T-cell (primary cell): ENCODE measurements around the gene PSME4. TPM values are rescaled to one million over a fixed set of nuclear protein-coding genes. Genes with fewer than 3 reads are reported as not detected.

ENCODE experiments used
- ATAC-seq, 4 experiments: fragments of 200-7000 bp in 3 of 4; fragments of 150-1000 bp in 1 of 4; cut with Tn5 transposase; replicated peaks in 1 of 4; 1 replicate in 3 of 4; 2 replicates in 1 of 4; pipeline ENCODE4 v1.10.0; 2021; ENCODE audit warnings: moderate library complexity in 3 of 4, mild to moderate bottlenecking in 2 of 4, moderate number of reproducible peaks in 1 of 4
- CTCF ChIA-PET, 2 donors: fragments of 300-600 bp; sonication (Branson Sonifier 250); formaldehyde crosslinking; loops; one replicate each; lab custom pipeline; 2022; ENCODE audit warnings: antibody characterized with exemption in 2 of 2; lab: Charles Lee
- POLR2A ChIA-PET, 2 donors: fragments of 300-600 bp; sonication (Branson Sonifier 250); formaldehyde crosslinking; loops; one replicate each; lab custom pipeline; 2022; ENCODE audit warnings: antibody characterized with exemption in 2 of 2; lab: Charles Lee
- DNase-seq, 35 experiments: peaks; one replicate each; pipeline versions ENCODE4 v3.0.0 to v3.0.0-alpha.2; 2013 to 2023
- H3K27ac ChIP-seq: one replicate; pipeline ENCODE4 v1.5.1; 2013; ENCODE audit warnings: low read length
- H3K27me3 ChIP-seq, 2 experiments: replicated peaks in 1 of 2; 1 replicate in 1 of 2; 2 replicates in 1 of 2; pipeline versions ENCODE4 v1.6.1 to v1.7.0; 2013; ENCODE audit warnings: low read length in 1 of 2, mixed read lengths in 1 of 2; ENCODE audit not compliant: control insufficient read depth in 2 of 2, insufficient read depth in 2 of 2; ENCODE audit errors: extremely low read depth in 1 of 2
- H3K36me3 ChIP-seq, 2 donors: 1 replicate in 1 of 2; 2 replicates in 1 of 2; pipeline versions ENCODE4 v1.6.1 to v1.7.0; 2013; ENCODE audit warnings: low read length in 1 of 2; ENCODE audit not compliant: control insufficient read depth in 2 of 2, insufficient read depth in 1 of 2; ENCODE audit errors: extremely low read depth in 1 of 2
- H3K4me1 ChIP-seq, 2 experiments: 1 replicate in 1 of 2; 2 replicates in 1 of 2; pipeline versions ENCODE4 v1.6.1 to v1.7.0; 2013; ENCODE audit warnings: low read length in 2 of 2, mixed read lengths in 1 of 2; ENCODE audit not compliant: insufficient read depth in 2 of 2, control insufficient read depth in 1 of 2; ENCODE audit errors: extremely low read depth in 1 of 2
- H3K4me3 ChIP-seq, 2 donors: 1 replicate in 1 of 2; 2 replicates in 1 of 2; pipeline versions ENCODE4 v1.5.1 to v1.7.0; 2013; ENCODE audit warnings: mild to moderate bottlenecking in 2 of 2, low read length in 1 of 2, moderate library complexity in 1 of 2; ENCODE audit not compliant: control insufficient read depth in 1 of 2; ENCODE audit errors: extremely low read depth in 1 of 2
- H3K9me3 ChIP-seq: 2 replicates; pipeline ENCODE4 v1.7.0; 2013
- H3K27ac Mint-ChIP-seq, 2 donors: one replicate each; pipeline ENCODE4 v1.8.0; 2020 to 2021; ENCODE audit warnings: mild to moderate bottlenecking in 2 of 2, mixed read lengths in 2 of 2
- H3K27me3 Mint-ChIP-seq, 2 donors: one replicate each; pipeline ENCODE4 v1.8.0; 2021 to 2022; ENCODE audit warnings: mixed read lengths in 2 of 2
- H3K36me3 Mint-ChIP-seq: one replicate; pipeline ENCODE4 v1.8.0; 2021; ENCODE audit warnings: mixed read lengths
- H3K4me1 Mint-ChIP-seq, 3 donors: one replicate each; pipeline ENCODE4 v1.8.0; 2020 to 2022; ENCODE audit warnings: mixed read lengths in 3 of 3, mild to moderate bottlenecking in 1 of 3
- H3K4me3 Mint-ChIP-seq, 3 donors: one replicate each; pipeline ENCODE4 v1.8.0; 2020 to 2022; ENCODE audit warnings: mild to moderate bottlenecking in 3 of 3, mixed read lengths in 3 of 3, moderate library complexity in 3 of 3
- H3K9me3 Mint-ChIP-seq, 3 donors: one replicate each; pipeline ENCODE4 v1.8.0; 2020 to 2022; ENCODE audit warnings: mixed read lengths in 3 of 3
- WGBS: methylation state at CpG from one replicate; pipeline ENCODE4 v1.1.5; 2013; ENCODE audit warnings: missing lambda C conversion rate; ENCODE audit not compliant: insufficient coverage; 5-methylcytosine and 5-hydroxymethylcytosine counted together
- total RNA-seq, 35 experiments: library from RNA in 6 of 35; stranded (reverse) in 6 of 35; fragments of 120-200 nt in 1 of 35; gene quantifications; one replicate each; pipeline versions ENCODE4 v1.2.1 to v1.2.4 and lab custom pipeline; 2013 to 2026

PSME4 gene
- total RNA-seq, 5 donors from 2014 or later (not counting 1 experiment from before 2014, with no cell fraction given), result 39.8 to 87.4 (median 44.6) TPM

- peaks cover 14 to 17% (median 16%) of the 10 kb centered on the region in 3 donors for H3K4me1 Mint-ChIP-seq
- ATAC-seq (no peak), DNase-seq (no peak)
- no peaks in the 10 kb centered on the region for H3K27me3 Mint-ChIP-seq
- H3K36me3 ChIP-seq, result peaks cover 4 to 42% of the 10 kb centered on the region in 2 donors
- no CpG with 5 or more reads among the region's 4 CpGs for WGBS
- peaks cover 48% of the 10 kb centered on the region for H3K36me3 Mint-ChIP-seq
- H3K4me3 Mint-ChIP-seq, result no peak overlapping the region
- no peaks in the 10 kb centered on the region for H3K9me3 ChIP-seq
- H3K9me3 Mint-ChIP-seq, result no peaks in the 10 kb centered on the region
- H3K27ac ChIP-seq, result no peak overlapping the region
- ChIA-PET CTCF (interaction anchor here in 1 of 2 donors (0.6 kb wide), 1 partner anchor 247 kb away, joined by 3 read pairs; no protein-coding TSS in a partner anchor), POLR2A (interaction anchor here (0.6 to 0.7 kb wide), 2 partner anchors 9 to 183 kb away, joined by 3 to 4 read pairs; no protein-coding TSS in a partner anchor)
- H3K4me1 ChIP-seq, result peaks cover 0 to 2% of the 10 kb centered on the region in 2 experiments
- no peak overlapping the region for H3K4me3 ChIP-seq
- no peak overlapping the region for H3K27ac Mint-ChIP-seq
- H3K27me3 ChIP-seq, result no peaks in the 10 kb centered on the region
Measured at GRCh38 chr2:53911434-53912189, 59.2 kb downstream of the PSME4 start.

- Histone ChIP-seq H3K4me1 (no peaks in the 10 kb centered on the region), H3K27me3 (no peaks in the 10 kb centered on the region), H3K27ac (no peak overlapping the region), H3K36me3 (peaks cover 4 to 77% of the 10 kb centered on the region in 2 donors), H3K4me3 (no peak overlapping the region), H3K9me3 (no peaks in the 10 kb centered on the region)
- CTCF ChIA-PET, result no interaction called here
- peaks cover under 1 to 14% (median 3%) of the 10 kb centered on the region in 3 donors for H3K4me1 Mint-ChIP-seq
- POLR2A ChIA-PET, result no interaction called here
- H3K27me3 Mint-ChIP-seq, result no peaks in the 10 kb centered on the region
- no CpG with 5 or more reads among the region's 1 CpG for WGBS
- H3K27ac Mint-ChIP-seq, result peak overlapping the region in 1 of 2 donors; percentile 2
- DNase-seq (no peak), ATAC-seq (no peak)
- no peak overlapping the region for H3K4me3 Mint-ChIP-seq
- peaks cover 56% of the 10 kb centered on the region for H3K36me3 Mint-ChIP-seq
- H3K9me3 Mint-ChIP-seq, result no peaks in the 10 kb centered on the region
Measured at GRCh38 chr2:53907582-53907981, 63.2 kb downstream of the PSME4 start.

- Mint-ChIP-seq H3K27ac (no peak overlapping the region), H3K9me3 (no peaks in the 10 kb centered on the region), H3K36me3 (peaks cover 65% of the 10 kb centered on the region), H3K4me1 (peaks cover 0 to 7% (median 0%) of the 10 kb centered on the region in 3 donors), H3K27me3 (no peaks in the 10 kb centered on the region), H3K4me3 (no peak overlapping the region)
- CTCF ChIA-PET, result no interaction called here
- DNase-seq (no peak), ATAC-seq (no peak)
- no peaks in the 10 kb centered on the region for H3K9me3 ChIP-seq
- H3K36me3 ChIP-seq, result peaks cover under 1 to 91% of the 10 kb centered on the region in 2 donors
- WGBS, result 100% methylated on average over 5 of the region's 9 CpGs
- no peak overlapping the region for H3K4me3 ChIP-seq
- no peaks in the 10 kb centered on the region for H3K27me3 ChIP-seq
- H3K27ac ChIP-seq, result no peak overlapping the region
- POLR2A ChIA-PET, result interaction anchor here in 1 of 2 donors (0.7 kb wide), 1 partner anchor 10 kb away, joined by 4 read pairs; no protein-coding TSS in a partner anchor
- no peaks in the 10 kb centered on the region for H3K4me1 ChIP-seq
Measured at GRCh38 chr2:53905396-53905795, 65.4 kb downstream of the PSME4 start.

- H3K9me3 Mint-ChIP-seq, result no peaks in the 10 kb centered on the region
- no peaks in the 10 kb centered on the region for H3K27me3 ChIP-seq
- 77% methylated on average over 4 of the region's 4 CpGs for WGBS
- DNase-seq (no peak), ATAC-seq (no peak)
- no peaks in the 10 kb centered on the region for H3K4me1 ChIP-seq
- CTCF ChIA-PET, result interaction anchor here in 1 of 2 donors (0.6 kb wide), 1 partner anchor 595 kb away, joined by 3 read pairs; no protein-coding TSS in a partner anchor
- H3K4me3 Mint-ChIP-seq, result no peak overlapping the region
- H3K9me3 ChIP-seq, result no peaks in the 10 kb centered on the region
- no peak overlapping the region for H3K4me3 ChIP-seq
- peaks cover 0 to 7% (median 0%) of the 10 kb centered on the region in 3 donors for H3K4me1 Mint-ChIP-seq
- no peaks in the 10 kb centered on the region for H3K27me3 Mint-ChIP-seq
- H3K27ac Mint-ChIP-seq, result no peak overlapping the region
- H3K27ac ChIP-seq, result no peak overlapping the region
- H3K36me3 Mint-ChIP-seq, result peaks cover 64% of the 10 kb centered on the region
- H3K36me3 ChIP-seq, result peaks cover 5 to 95% of the 10 kb centered on the region in 2 donors
- POLR2A ChIA-PET, result interaction anchor here in 1 of 2 donors (1.1 kb wide), 1 partner anchor 9 kb away, joined by 4 read pairs; no protein-coding TSS in a partner anchor
Measured at GRCh38 chr2:53903011-53903410, 67.8 kb downstream of the PSME4 start.

- H3K9me3 ChIP-seq, result no peaks in the 10 kb centered on the region
- ChIA-PET POLR2A (no interaction called here), CTCF (no interaction called here)
- H3K4me1 ChIP-seq, result no peaks in the 10 kb centered on the region
- H3K27me3 ChIP-seq, result no peaks in the 10 kb centered on the region
- H3K27me3 Mint-ChIP-seq, result no peaks in the 10 kb centered on the region
- H3K4me3 Mint-ChIP-seq, result no peak overlapping the region
- WGBS, result 90% methylated on average over 2 of the region's 3 CpGs
- no peak overlapping the region for H3K27ac ChIP-seq
- H3K27ac Mint-ChIP-seq, result no peak overlapping the region
- peaks cover 57% of the 10 kb centered on the region for H3K36me3 Mint-ChIP-seq
- H3K36me3 ChIP-seq, result peaks cover 5 to 91% of the 10 kb centered on the region in 2 donors
- peaks cover 0 to 7% (median 0%) of the 10 kb centered on the region in 3 donors for H3K4me1 Mint-ChIP-seq
- no peak overlapping the region for H3K4me3 ChIP-seq
- no peaks in the 10 kb centered on the region for H3K9me3 Mint-ChIP-seq
- DNase-seq (no peak), ATAC-seq (no peak)
Measured at GRCh38 chr2:53901192-53901591, 69.6 kb downstream of the PSME4 start.

GRCh38 chr2:53896864-53897263, 73.9 kb downstream of the PSME4 start:
- no peaks in the 10 kb centered on the region for H3K9me3 ChIP-seq
- 93% methylated on average over 2 of the region's 3 CpGs for WGBS
- H3K36me3 ChIP-seq, result peaks cover 20 to 76% of the 10 kb centered on the region in 2 donors
- no peak overlapping the region for H3K4me3 ChIP-seq
- ChIA-PET POLR2A (interaction anchor here in 1 of 2 donors (0.8 kb wide), 1 partner anchor 1363 kb away, joined by 3 read pairs; no protein-coding TSS in a partner anchor), CTCF (no interaction called here)
- H3K27me3 ChIP-seq, result no peaks in the 10 kb centered on the region
- no peak overlapping the region for H3K4me3 Mint-ChIP-seq
- H3K4me1 Mint-ChIP-seq, result no peaks in the 10 kb centered on the region
- no peak overlapping the region for H3K27ac ChIP-seq
- H3K27me3 Mint-ChIP-seq, result no peaks in the 10 kb centered on the region
- ATAC-seq, result no peak
- H3K27ac Mint-ChIP-seq, result no peak overlapping the region
- peaks cover 60% of the 10 kb centered on the region for H3K36me3 Mint-ChIP-seq
- no peaks in the 10 kb centered on the region for H3K9me3 Mint-ChIP-seq
- DNase-seq, result no peak
- no peaks in the 10 kb centered on the region for H3K4me1 ChIP-seq
